ENCODE measurements around the gene C11orf16. TPM values are rescaled to one million over a fixed set of nuclear protein-coding genes. Genes with fewer than 3 reads are reported as not detected.

The C11orf16 gene
- polyA plus RNA-seq, 4 donors, result 0.04 TPM; not detected in 3

- Histone ChIP-seq H3K9me3 (ENCODE audit: control insufficient read depth in 2 of 2, insufficient read depth in 1 of 2, low read depth in 1 of 2, low read length in 1 of 2) (no peaks in the 10 kb centered on the region), H3K4me3 (ENCODE audit: low read depth in 1 of 3, low read length in 3 of 3) (no peak overlapping the region), H3K4me1 (ENCODE audit: control insufficient read depth in 3 of 3, insufficient read depth in 2 of 3, low read depth in 1 of 3, low read length in 2 of 3) (peaks cover 0 to 6% (median 2%) of the 10 kb centered on the region in 3 donors), H3K27ac (ENCODE audit: low read depth in 1 of 3, low read length in 2 of 3) (peak overlapping the region in 1 of 3 donors; percentile 40), H3K36me3 (ENCODE audit: control insufficient read depth in 3 of 3, insufficient read depth in 2 of 3, low read depth in 1 of 3, low read length in 3 of 3) (peaks cover 0 to 8% (median 0%) of the 10 kb centered on the region in 3 donors), H3K27me3 (ENCODE audit: control insufficient read depth in 3 of 3, insufficient read depth in 3 of 3, low read length in 3 of 3) (peaks cover 0 to 8% (median 0%) of the 10 kb centered on the region in 3 donors)
- DNase-seq (no peak), FAIRE-seq (no peak)
- WGBS, 3 donors, result 71 to 74% (median 74%) methylated on average over 4 of the region's 4 CpGs
Measured at GRCh38 chr11:8914661-8915018, 18.1 kb downstream of the C11orf16 start.

GRCh38 chr11:8913961-8914660, 18.6 kb downstream of the C11orf16 start:
- 16 to 32% (median 27%) methylated on average over 9 of the region's 9 CpGs for WGBS, 3 donors
- no peak overlapping the region for H3K4me3 ChIP-seq (ENCODE audit: low read depth in 1 of 3, low read length in 3 of 3)

GRCh38 chr11:8911029-8911823, 21.5 kb downstream of the C11orf16 start, which contains the start of gene AKIP1:
AKIP1 (plus strand) TSS chr11:8911189; CDS start chr11:8911450, 261 bp downstream.
- DNase-seq, result peak; percentile 92 to 95
- Histone ChIP-seq H3K4me3 (ENCODE audit: low read depth in 1 of 3, low read length in 3 of 3) (peak within 1 kb of the TSS; percentile 43 to 90 (median 90)), H3K36me3 (ENCODE audit: control insufficient read depth in 3 of 3, insufficient read depth in 2 of 3, low read depth in 1 of 3, low read length in 3 of 3) (peaks cover 0 to 3% (median 0%) of the 10 kb centered on the region in 3 donors), H3K4me1 (ENCODE audit: control insufficient read depth in 3 of 3, insufficient read depth in 2 of 3, low read depth in 1 of 3, low read length in 2 of 3) (peaks cover 0 to 4% (median 2%) of the 10 kb centered on the region in 3 donors), H3K27ac (ENCODE audit: low read depth in 1 of 3, low read length in 2 of 3) (peak within 1 kb of the TSS; percentile 63 to 96 (median 81)), H3K9me3 (ENCODE audit: control insufficient read depth in 2 of 2, insufficient read depth in 1 of 2, low read depth in 1 of 2, low read length in 1 of 2) (no peaks in the 10 kb centered on the region), H3K27me3 (ENCODE audit: control insufficient read depth in 3 of 3, insufficient read depth in 3 of 3, low read length in 3 of 3) (peaks cover 0 to 14% (median 0%) of the 10 kb centered on the region in 3 donors)
- no peak for FAIRE-seq
- 0 to 1% (median 0%) methylated on average over 56 to 68 of the region's 68 CpGs for WGBS, 3 donors

More at GRCh38 chr11:8913961-8914660, 18.6 kb downstream of the C11orf16 start:
- DNase-seq (peak; percentile 24 to 32), FAIRE-seq (no peak)
- H3K4me1 ChIP-seq (ENCODE audit: control insufficient read depth in 3 of 3, insufficient read depth in 2 of 3, low read depth in 1 of 3, low read length in 2 of 3), result peaks cover 0 to 6% (median 2%) of the 10 kb centered on the region in 3 donors
- peaks cover 0 to 8% (median 0%) of the 10 kb centered on the region in 3 donors for H3K36me3 ChIP-seq (ENCODE audit: control insufficient read depth in 3 of 3, insufficient read depth in 2 of 3, low read depth in 1 of 3, low read length in 3 of 3)
- H3K27ac ChIP-seq (ENCODE audit: low read depth in 1 of 3, low read length in 2 of 3), result peak overlapping the region in 2 of 3 donors; percentile 17 to 59
- no peaks in the 10 kb centered on the region for H3K9me3 ChIP-seq (ENCODE audit: control insufficient read depth in 2 of 2, insufficient read depth in 1 of 2, low read depth in 1 of 2, low read length in 1 of 2)
- peaks cover 0 to 12% (median 0%) of the 10 kb centered on the region in 3 donors for H3K27me3 ChIP-seq (ENCODE audit: control insufficient read depth in 3 of 3, insufficient read depth in 3 of 3, low read length in 3 of 3)

GRCh38 chr11:8910649-8911026, 22.1 kb downstream of the C11orf16 start:
- Histone ChIP-seq H3K4me1 (ENCODE audit: control insufficient read depth in 3 of 3, insufficient read depth in 2 of 3, low read depth in 1 of 3, low read length in 2 of 3) (peaks cover 0 to 4% (median 2%) of the 10 kb centered on the region in 3 donors), H3K4me3 (ENCODE audit: low read depth in 1 of 3, low read length in 3 of 3) (peak overlapping the region; percentile 43 to 90 (median 62)), H3K9me3 (ENCODE audit: control insufficient read depth in 2 of 2, insufficient read depth in 1 of 2, low read depth in 1 of 2, low read length in 1 of 2) (no peaks in the 10 kb centered on the region), H3K36me3 (ENCODE audit: control insufficient read depth in 3 of 3, insufficient read depth in 2 of 3, low read depth in 1 of 3, low read length in 3 of 3) (no peaks in the 10 kb centered on the region), H3K27me3 (ENCODE audit: control insufficient read depth in 3 of 3, insufficient read depth in 3 of 3, low read length in 3 of 3) (peaks cover 0 to 14% (median 0%) of the 10 kb centered on the region in 3 donors), H3K27ac (ENCODE audit: low read depth in 1 of 3, low read length in 2 of 3) (no peak overlapping the region)
- DNase-seq, result no peak
- no peak for FAIRE-seq
- WGBS, 3 donors, result 0 to 3% (median 2%) methylated on average over 5 to 19 of the region's 19 CpGs

GRCh38 chr11:8908099-8908498, 24.6 kb downstream of the C11orf16 start:
- Histone ChIP-seq H3K27ac (ENCODE audit: low read depth in 1 of 3, low read length in 2 of 3) (no peak overlapping the region), H3K36me3 (ENCODE audit: control insufficient read depth in 3 of 3, insufficient read depth in 2 of 3, low read depth in 1 of 3, low read length in 3 of 3) (no peaks in the 10 kb centered on the region), H3K9me3 (ENCODE audit: control insufficient read depth in 2 of 2, insufficient read depth in 1 of 2, low read depth in 1 of 2, low read length in 1 of 2) (no peaks in the 10 kb centered on the region), H3K27me3 (ENCODE audit: control insufficient read depth in 3 of 3, insufficient read depth in 3 of 3, low read length in 3 of 3) (peaks cover 0 to 14% (median 0%) of the 10 kb centered on the region in 3 donors), H3K4me3 (ENCODE audit: low read depth in 1 of 3, low read length in 3 of 3) (no peak overlapping the region), H3K4me1 (ENCODE audit: control insufficient read depth in 3 of 3, insufficient read depth in 2 of 3, low read depth in 1 of 3, low read length in 2 of 3) (peaks cover 0 to 4% (median 2%) of the 10 kb centered on the region in 3 donors)
- FAIRE-seq, result no peak
- DNase-seq, result no peak

GRCh38 chr11:8907116-8907515, 25.6 kb downstream of the C11orf16 start:
- H3K4me3 ChIP-seq (ENCODE audit: low read depth in 1 of 3, low read length in 3 of 3), result no peak overlapping the region
- H3K36me3 ChIP-seq (ENCODE audit: control insufficient read depth in 3 of 3, insufficient read depth in 2 of 3, low read depth in 1 of 3, low read length in 3 of 3), result no peaks in the 10 kb centered on the region
- no peak for DNase-seq
- H3K27ac ChIP-seq (ENCODE audit: low read depth in 1 of 3, low read length in 2 of 3), result no peak overlapping the region
- FAIRE-seq, result no peak
- no peaks in the 10 kb centered on the region for H3K9me3 ChIP-seq (ENCODE audit: control insufficient read depth in 2 of 2, insufficient read depth in 1 of 2, low read depth in 1 of 2, low read length in 1 of 2)
- 74 to 82% (median 74%) methylated on average over 1 of the region's 1 CpG for WGBS, 3 donors
- H3K27me3 ChIP-seq (ENCODE audit: control insufficient read depth in 3 of 3, insufficient read depth in 3 of 3, low read length in 3 of 3), result peaks cover 0 to 14% (median 0%) of the 10 kb centered on the region in 3 donors
- H3K4me1 ChIP-seq (ENCODE audit: control insufficient read depth in 3 of 3, insufficient read depth in 2 of 3, low read depth in 1 of 3, low read length in 2 of 3), result peaks cover 0 to 4% (median 2%) of the 10 kb centered on the region in 3 donors

- FAIRE-seq, result no peak
- Histone ChIP-seq H3K9me3 (ENCODE audit: control insufficient read depth in 2 of 2, insufficient read depth in 1 of 2, low read depth in 1 of 2, low read length in 1 of 2) (peaks cover 0 to 3% of the 10 kb centered on the region in 2 donors), H3K27ac (ENCODE audit: low read depth in 1 of 3, low read length in 2 of 3) (no peak overlapping the region), H3K4me3 (ENCODE audit: low read depth in 1 of 3, low read length in 3 of 3) (no peak overlapping the region), H3K27me3 (ENCODE audit: control insufficient read depth in 3 of 3, insufficient read depth in 3 of 3, low read length in 3 of 3) (peaks cover 0 to 14% (median 0%) of the 10 kb centered on the region in 3 donors), H3K36me3 (ENCODE audit: control insufficient read depth in 3 of 3, insufficient read depth in 2 of 3, low read depth in 1 of 3, low read length in 3 of 3) (no peaks in the 10 kb centered on the region), H3K4me1 (ENCODE audit: control insufficient read depth in 3 of 3, insufficient read depth in 2 of 3, low read depth in 1 of 3, low read length in 2 of 3) (peaks cover 0 to 4% (median 2%) of the 10 kb centered on the region in 3 donors)
- 74 to 93% (median 85%) methylated on average over 5 of the region's 5 CpGs for WGBS, 3 donors
- DNase-seq, result no peak
Measured at GRCh38 chr11:8905528-8906165, 27.1 kb downstream of the C11orf16 start.

GRCh38 chr11:8899119-8899753, 33.5 kb downstream of the C11orf16 start:
- Histone ChIP-seq H3K27ac (ENCODE audit: low read depth in 1 of 3, low read length in 2 of 3) (no peak overlapping the region), H3K4me3 (ENCODE audit: low read depth in 1 of 3, low read length in 3 of 3) (no peak overlapping the region), H3K4me1 (ENCODE audit: control insufficient read depth in 3 of 3, insufficient read depth in 2 of 3, low read depth in 1 of 3, low read length in 2 of 3) (no peaks in the 10 kb centered on the region), H3K9me3 (ENCODE audit: control insufficient read depth in 2 of 2, insufficient read depth in 1 of 2, low read depth in 1 of 2, low read length in 1 of 2) (peaks cover 0 to 19% of the 10 kb centered on the region in 2 donors), H3K27me3 (ENCODE audit: control insufficient read depth in 3 of 3, insufficient read depth in 3 of 3, low read length in 3 of 3) (no peaks in the 10 kb centered on the region), H3K36me3 (ENCODE audit: control insufficient read depth in 3 of 3, insufficient read depth in 2 of 3, low read depth in 1 of 3, low read length in 3 of 3) (no peaks in the 10 kb centered on the region)
- FAIRE-seq (no peak), DNase-seq (no peak)
